BJ (cell line): ENCODE results near the gene HOXD10. TPM values are rescaled to one million over a fixed set of nuclear protein-coding genes. Genes with fewer than 3 reads are reported as not detected.

Experiments used
- CTCF ChIA-PET: fragments of 350-600 bp; formaldehyde crosslinking; extraction: SDS; loops from one replicate; lab custom pipeline; 2021; ENCODE audit warnings: antibody characterized with exemption, inconsistent platforms; lab: Yijun Ruan, JAX
- POLR2A ChIA-PET: fragments of 300-600 bp; sonication (Branson Sonifier 250); formaldehyde crosslinking; extraction: SDS; loops from one replicate; lab custom pipeline; 2021; ENCODE audit warnings: antibody characterized with exemption; lab: Charles Lee
- DNase-seq: peaks from one replicate; pipeline ENCODE4 v3.0.0-alpha.2; 2011; ENCODE audit warnings: low read depth
- H3K27me3 ChIP-seq: 2 replicates; pipeline ENCODE4 v1.6.0; 2011; ENCODE audit warnings: low read length; ENCODE audit not compliant: control insufficient read depth, insufficient read depth
- H3K36me3 ChIP-seq: 2 replicates; pipeline ENCODE4 v1.5.1; 2011; ENCODE audit warnings: low read length; ENCODE audit not compliant: control insufficient read depth, insufficient read depth
- H3K4me3 ChIP-seq: 2 replicates; pipeline ENCODE4 v1.5.1; 2011; ENCODE audit warnings: low read depth, mild to moderate bottlenecking, control low read depth, low read length
- CTCF ChIP-seq: IDR thresholded peaks from 2 replicates; pipeline ENCODE4 v1.5.1; 2011; ENCODE audit warnings: low read depth, mild to moderate bottlenecking, control low read depth, inconsistent platforms, low read length, moderate library complexity; ENCODE audit not compliant: insufficient read depth
- polyA plus RNA-seq: library from polyadenylated mRNA; depleted of rRNA; stranded (reverse); fragments of >200 nt; gene quantifications from 2 replicates; pipeline ENCODE4 v1.2.3, GENCODE V29; 2011

The HOXD10 gene
- polyA plus RNA-seq, 1 experiment, result 11.0 TPM

GRCh38 chr2:176105078-176105729 lies 11.4 kb upstream of the HOXD10 start:
- H3K27me3 ChIP-seq, result peaks cover 3% of the 10 kb centered on the region; the same call in 1 of the 2 replicates
- peaks cover 1% of the 10 kb centered on the region; the same call in 1 of the 2 replicates for H3K36me3 ChIP-seq
- peak overlapping the region; percentile 54 for H3K4me3 ChIP-seq
- ChIA-PET CTCF (interaction anchor here (0.7 to 4.9 kb wide), 9 partner anchors 9 to 854 kb away, joined by 3 to 13 read pairs (median 5); no protein-coding TSS in a partner anchor), POLR2A (no interaction called here)
- DNase-seq, result no peak
- no peak for TF ChIP-seq CTCF

- H3K36me3 ChIP-seq, result peaks cover 1% of the 10 kb centered on the region; the same call in 1 of the 2 replicates
- CTCF ChIA-PET, result interaction anchor here (1.0 to 4.9 kb wide), 6 partner anchors 10 to 738 kb away, joined by 3 to 13 read pairs (median 6); no protein-coding TSS in a partner anchor
- no peak for DNase-seq
- H3K27me3 ChIP-seq, result peaks cover 3% of the 10 kb centered on the region; the same call in 1 of the 2 replicates
- POLR2A ChIA-PET, result no interaction called here
- no peak for TF ChIP-seq CTCF
- H3K4me3 ChIP-seq, result peak overlapping the region; percentile 54
Measured at GRCh38 chr2:176105730-176106580, 10.6 kb upstream of the HOXD10 start.

- ChIA-PET POLR2A (no interaction called here), CTCF (no interaction called here)
- Histone ChIP-seq H3K36me3 (peaks cover 1% of the 10 kb centered on the region), H3K27me3 (peaks cover 3% of the 10 kb centered on the region; the same call in 1 of the 2 replicates), H3K4me3 (peak within 1 kb of the TSS; percentile 54)
- no peak for DNase-seq
- TF ChIP-seq CTCF, result no peak
Measured at GRCh38 chr2:176106581-176107539, 9.7 kb upstream of the HOXD10 start, which contains the start of gene HOXD11. TSS of gene HOXD11 (plus strand) at chr2:176107280. CDS start at chr2:176107356, 76 bp downstream.

GRCh38 chr2:176107731-176108181 lies 8.8 kb upstream of the HOXD10 start:
- Histone ChIP-seq H3K4me3 (peak overlapping the region; percentile 35), H3K36me3 (peaks cover 1% of the 10 kb centered on the region), H3K27me3 (peaks cover 3% of the 10 kb centered on the region; the same call in 1 of the 2 replicates)
- TF ChIP-seq CTCF, result no peak
- DNase-seq, result no peak
- ChIA-PET CTCF (interaction anchor here (0.6 kb wide), 1 partner anchor 1496 kb away, joined by 3 read pairs; no protein-coding TSS in a partner anchor), POLR2A (no interaction called here)
